NCI-H187 treated with DMSO at 0.1 percent for 48 hours (cell line): ENCODE data around the gene ANKRD55.
"Not testable (repeated sequence)": the region's sequence is repeated elsewhere in the genome, so short reads cannot be mapped to it uniquely, and the experiment has no call there.

Experiments
- DNase-seq: peaks from one replicate; lab custom pipeline; 2025; lab: John Stamatoyannopoulos, UW

Gene ANKRD55

DNA sequence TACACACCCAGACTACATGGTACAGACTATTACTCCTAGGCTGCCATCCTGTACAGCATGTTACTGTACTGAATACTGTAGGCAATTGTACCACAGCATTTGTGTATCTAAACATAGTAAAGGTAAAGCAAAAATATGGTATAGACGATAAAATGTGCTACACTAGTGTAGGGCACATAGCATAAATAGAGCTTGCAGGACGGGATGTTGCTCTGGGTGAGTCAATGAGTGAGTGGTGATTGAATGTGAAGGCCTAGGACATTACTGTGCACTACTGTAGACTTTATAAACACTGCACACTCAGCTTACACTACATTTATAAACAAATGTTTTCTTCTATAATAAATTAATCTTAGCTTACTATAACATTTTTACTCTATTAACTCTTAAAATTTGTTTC, 25.6 kb downstream of the ANKRD55 start:
- DNase-seq: no peak

DNA sequence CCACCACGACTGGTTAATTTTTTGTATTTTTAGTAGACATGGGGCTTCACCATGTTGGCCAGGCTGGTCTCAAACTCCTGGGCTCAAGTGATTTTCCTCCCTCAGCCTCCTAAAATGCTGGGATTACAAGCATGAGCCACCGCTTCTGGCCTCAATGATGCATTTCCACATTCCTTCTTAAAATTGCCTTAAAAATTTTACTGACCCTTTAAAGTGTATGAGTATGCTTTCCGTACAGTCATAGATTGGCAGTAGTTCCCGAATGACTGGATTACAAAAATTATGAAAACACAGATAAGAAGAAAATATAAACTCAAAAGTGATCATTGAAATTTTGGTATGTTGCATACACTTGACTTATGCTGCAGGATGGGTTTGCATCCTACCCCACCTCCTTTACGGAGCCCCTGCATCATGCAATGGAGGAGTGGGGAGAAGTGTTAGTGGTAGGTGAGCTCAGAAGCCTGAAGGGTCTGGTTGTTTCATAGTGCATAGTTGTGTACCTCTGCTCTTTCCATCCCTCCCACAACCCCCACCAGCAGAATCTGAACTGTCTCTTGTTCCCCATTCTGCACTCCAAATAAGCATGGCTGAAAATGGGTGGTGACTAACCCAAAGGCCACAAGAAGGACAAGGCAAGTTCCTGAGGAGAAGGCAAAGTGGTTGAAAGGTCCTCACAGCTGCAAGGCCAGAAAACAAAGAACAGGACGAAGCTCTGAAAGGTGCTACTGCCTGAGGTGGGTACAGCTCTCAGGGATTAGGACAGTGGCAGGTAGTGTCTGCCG, 26.8 kb downstream of the ANKRD55 start:
- no peak for DNase-seq

DNA sequence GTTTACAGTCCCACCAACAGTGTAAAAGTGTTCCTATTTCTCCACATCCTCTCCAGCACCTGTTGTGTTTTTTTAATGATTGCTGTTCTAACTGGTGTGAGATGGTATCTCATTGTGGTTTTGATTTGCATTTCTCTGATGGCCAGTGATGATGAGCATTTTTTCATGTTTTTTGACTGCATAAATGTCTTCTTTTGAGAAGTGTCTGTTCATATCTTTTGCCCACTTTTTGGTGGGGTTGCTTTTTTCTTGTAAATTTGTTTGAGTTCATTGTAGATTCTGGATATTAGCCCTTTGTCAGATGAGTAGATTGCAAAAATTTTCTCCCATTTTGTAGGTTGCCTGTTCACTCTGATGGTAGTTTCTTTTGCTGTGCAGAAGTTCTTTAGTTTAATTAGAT, 29.2 kb downstream of the ANKRD55 start:
- not testable (repeated sequence) for DNase-seq

DNA sequence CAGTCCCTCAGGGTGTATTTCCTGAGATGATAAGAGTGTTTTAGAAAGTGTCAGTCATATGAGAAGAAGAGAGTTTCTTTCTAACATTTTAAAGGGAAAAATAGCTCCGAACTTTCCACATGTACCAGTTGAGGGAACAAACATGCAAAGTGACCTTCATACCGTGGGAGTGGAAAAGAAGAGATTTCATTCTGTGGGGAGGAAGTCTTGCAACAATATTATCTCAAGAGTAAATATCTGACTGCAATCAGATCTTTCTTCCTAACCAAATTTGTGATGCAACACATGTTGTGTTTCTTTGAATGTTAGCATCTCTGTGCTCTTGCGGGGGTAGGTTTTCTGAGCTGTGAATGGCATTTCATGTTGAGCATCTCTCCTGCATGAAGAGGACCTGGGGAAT, 30.6 kb downstream of the ANKRD55 start:
- DNase-seq: no peak

DNA sequence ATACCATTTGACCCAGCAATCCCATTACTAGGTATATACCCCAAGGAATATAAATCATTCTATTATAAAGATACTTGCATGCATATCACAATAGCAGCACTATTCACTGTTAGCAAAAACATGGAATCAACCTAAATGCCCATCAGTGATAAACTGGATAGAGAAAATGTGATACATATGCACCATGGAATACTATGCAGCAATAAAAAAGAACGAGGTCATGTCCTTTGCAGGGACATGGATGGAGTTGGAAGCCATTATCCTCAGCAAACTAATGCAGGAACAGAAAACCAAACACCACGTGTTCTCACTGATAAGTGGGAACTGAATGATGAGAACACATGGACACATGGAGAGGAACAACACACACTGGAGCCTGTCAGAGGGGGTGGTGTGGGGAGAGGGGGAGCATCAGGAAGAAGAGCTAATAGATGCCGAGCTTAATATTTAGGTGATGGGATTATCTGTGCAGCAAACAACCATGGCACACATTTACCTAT, 31.3 kb downstream of the ANKRD55 start:
- not testable (repeated sequence) for DNase-seq

DNA sequence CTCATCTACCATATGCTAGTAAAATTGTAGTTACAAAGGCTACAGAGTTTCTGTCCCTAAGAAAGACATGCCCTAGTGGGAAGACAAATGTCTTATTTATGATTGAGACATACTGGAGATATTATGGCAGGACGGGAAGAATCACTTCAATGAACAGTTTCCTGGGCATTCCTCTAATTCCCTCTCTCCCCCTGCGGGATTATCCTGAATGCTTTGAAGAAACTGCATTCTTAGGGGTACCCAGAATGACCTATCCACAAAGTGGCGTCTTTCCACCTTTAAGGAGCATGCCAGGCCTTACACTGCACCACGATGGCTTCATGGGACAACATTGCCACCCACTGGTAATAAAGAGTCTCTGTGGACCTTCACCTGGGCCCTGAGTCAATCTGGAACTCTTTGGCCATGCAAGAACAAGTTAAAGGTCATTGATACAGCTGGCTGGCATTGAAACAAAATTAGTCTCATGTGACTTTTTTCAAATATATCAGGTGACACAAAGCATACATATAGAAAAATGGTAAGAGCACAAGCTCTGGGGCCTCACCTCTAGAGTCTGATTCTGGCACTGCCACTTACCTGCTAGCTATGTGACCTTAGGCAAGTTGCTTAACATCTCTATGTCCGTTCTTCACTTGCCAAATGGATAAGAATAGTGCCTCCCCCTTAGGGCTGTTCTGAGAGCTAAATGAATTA, 32.0 kb downstream of the ANKRD55 start:
- DNase-seq: peak; percentile 14

DNA sequence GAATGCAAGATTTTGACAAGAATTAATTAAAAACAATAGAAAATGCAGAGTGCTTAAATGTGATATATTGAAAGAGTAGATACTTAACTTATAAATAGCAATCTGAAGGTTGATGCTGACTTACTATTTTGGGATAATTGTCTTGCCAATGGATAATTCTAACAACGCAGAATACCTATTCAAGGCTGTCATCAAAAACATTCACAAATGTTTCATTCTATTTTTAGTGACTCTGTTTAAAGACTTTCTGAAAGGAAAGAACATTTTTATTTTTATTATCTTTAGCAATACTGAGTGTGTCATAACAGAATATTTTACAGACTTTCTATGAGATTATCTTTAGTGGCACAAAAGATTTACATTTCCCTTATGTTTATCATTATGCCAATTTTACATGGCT, 38.1 kb downstream of the ANKRD55 start:
- no peak for DNase-seq

DNA sequence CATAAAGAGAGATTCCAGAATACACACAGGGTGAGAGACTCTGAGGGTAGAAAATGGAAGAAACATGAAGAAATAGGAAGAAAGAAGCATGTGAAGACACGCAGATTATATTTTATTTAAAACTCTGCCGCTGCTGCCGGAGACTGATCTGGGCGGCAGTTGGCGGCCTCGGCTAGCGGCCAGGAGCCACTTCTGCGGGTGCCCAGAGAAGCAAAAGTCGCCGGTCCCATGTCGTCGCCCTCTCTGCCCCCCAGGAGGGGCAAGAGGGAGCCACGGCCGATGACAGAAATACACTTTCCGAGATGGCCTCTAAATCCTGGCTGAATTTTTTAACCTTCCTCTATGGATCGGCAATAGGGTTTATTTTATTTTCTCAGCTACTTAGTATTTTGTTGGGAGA, 40.9 kb downstream of the ANKRD55 start:
- no peak for DNase-seq

DNA sequence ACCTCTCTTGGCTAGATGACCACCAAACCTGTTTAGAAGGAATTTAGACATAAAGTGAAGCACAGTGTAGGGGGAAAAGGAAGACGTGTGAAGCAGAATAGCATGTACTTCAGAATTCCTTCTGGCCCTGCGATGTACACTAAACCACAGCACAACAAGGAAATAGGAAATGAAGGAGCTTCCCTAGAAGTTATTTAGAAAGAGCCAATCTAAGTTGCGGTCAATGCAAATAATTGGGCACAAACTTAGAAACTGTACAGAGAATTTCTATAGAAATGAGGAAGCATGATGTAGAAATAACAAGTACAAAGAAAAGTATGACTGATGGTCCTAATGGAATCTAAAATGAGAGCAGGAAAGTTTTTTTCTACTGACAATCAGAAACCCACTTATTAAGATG, 41.5 kb downstream of the ANKRD55 start:
- DNase-seq: no peak

DNA sequence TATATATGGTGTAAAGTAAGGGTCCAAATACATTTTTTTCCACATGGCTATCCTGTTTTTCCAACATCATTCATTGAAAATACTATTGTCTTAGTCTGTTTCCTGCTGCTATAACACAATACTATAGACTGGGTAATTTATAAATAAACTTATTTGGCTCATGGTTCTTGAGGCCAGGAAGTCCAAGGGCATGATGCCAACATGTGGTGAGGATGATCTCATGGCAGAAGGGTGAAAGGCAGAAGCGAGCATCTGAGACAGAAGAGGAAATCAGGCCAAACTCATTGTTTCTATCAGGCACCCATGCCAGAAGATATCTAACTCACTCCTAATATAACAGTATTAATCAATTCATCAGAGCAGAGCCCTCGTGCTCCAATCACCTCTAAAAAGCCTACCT, 42.6 kb downstream of the ANKRD55 start:
- DNase-seq: no peak

DNA sequence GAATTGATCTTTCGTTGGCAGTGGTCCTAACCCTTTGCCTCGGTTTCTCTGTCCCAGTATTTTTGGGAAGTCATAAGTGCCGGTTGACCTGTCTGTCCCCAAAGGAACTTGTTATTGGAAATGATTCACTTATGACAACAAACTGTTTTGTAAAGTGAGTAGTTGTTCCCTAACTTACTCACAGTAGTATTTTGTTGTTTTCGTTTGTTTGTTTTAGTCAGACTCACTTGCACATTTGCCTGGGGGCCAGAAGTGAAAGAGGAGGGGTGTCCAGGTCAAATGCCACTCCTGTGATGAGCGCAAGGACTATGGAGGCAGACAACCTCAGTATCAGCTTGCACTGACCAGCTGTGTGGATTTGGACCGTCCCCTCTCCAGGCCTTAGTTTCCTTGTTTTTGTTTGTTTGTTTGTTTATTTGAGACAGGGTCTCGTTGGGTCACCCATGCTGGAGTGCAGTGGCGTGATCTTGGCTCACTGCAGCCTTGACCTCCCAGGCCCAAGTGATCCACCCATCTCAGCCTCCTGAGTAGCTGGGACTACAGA, 47.3 kb downstream of the ANKRD55 start:
- no peak for DNase-seq

DNA sequence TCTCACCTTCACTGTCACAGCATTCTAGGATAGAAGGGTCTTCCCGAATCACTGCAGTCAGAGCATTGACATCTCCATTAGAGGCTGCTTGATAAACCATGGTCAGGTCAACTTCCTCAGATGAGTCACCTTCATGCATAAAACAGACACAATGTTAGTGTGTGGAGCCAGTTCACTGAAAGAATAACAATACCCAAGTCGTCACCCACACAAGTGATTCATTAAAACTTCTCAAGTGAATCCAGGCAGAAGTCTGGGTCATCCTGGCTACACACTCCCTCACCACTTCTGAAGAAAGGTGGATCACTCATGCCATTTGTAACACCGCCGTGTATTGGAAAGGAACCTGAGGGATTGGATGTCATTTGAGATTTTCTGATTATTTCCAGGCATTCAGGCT, 49.6 kb downstream of the ANKRD55 start:
- no peak for DNase-seq

DNA sequence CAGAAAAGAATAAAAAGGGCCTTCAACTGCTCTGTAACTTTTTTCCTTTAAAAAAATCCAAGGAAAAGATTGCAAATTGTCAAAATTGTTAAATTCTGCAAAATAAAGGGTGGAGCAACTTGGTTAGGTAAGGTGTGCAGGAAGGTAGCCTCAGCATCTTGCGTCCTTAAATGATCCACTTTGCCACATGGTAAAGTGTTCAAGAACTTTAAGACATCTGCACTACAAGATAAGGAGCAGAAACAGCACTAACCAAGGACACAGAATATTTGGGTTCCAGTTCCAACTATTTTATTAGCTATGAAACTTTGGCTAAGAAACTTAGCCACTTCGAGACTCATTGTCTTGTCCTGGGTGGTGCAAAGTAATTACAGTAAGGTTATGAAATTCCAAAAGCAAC, 53.7 kb downstream of the ANKRD55 start:
- no peak for DNase-seq

DNA sequence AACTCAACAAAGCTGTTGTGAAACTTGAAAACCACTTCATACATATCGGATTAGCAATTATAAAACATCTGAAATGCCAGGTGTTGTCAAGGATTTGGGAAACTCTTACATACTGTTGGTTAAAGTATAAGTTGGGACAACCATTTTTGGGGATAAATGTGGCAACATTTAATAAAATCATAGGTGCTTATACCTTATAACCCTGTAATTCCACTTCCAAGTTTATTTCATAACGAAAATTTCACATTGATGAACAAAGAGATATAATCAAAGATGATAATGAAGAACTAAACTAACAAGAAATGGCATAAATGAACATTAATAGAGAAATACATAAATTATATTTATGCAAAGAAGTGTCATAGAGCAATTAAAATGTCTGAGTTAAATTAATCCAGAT, 54.3 kb downstream of the ANKRD55 start:
- no peak for DNase-seq

DNA sequence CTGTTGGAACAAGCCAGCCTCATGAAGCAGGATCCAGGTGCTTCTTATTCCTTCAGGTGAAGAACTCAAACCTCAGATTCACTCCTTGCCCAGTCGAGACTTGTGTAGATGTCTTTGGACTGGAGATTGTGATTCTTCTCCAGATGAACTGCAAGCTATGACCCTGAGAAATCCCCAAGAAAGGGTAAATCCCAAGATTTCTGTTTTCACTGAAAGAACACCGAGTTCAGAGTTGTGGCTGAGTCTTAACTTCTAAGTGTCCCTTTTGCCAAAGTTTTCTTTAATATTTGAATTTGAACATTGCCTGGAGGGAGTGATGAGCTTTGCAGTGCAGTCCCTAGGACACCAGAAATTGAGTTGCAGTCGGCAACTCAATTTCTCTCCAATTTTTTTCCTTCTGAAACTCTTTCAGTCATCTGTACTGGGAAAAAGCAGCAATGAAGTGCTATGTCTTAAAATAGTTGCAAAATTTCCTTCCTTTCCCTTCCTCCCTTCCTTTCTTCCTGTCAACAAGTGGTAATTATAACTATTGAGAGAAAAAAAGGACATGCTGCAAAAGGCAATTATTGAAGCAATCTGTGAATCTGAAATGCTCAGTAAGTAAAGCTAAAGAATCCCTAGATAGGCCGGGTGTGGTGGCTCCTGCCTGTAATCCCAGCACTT, 56.1 kb downstream of the ANKRD55 start:
- no peak for DNase-seq

DNA sequence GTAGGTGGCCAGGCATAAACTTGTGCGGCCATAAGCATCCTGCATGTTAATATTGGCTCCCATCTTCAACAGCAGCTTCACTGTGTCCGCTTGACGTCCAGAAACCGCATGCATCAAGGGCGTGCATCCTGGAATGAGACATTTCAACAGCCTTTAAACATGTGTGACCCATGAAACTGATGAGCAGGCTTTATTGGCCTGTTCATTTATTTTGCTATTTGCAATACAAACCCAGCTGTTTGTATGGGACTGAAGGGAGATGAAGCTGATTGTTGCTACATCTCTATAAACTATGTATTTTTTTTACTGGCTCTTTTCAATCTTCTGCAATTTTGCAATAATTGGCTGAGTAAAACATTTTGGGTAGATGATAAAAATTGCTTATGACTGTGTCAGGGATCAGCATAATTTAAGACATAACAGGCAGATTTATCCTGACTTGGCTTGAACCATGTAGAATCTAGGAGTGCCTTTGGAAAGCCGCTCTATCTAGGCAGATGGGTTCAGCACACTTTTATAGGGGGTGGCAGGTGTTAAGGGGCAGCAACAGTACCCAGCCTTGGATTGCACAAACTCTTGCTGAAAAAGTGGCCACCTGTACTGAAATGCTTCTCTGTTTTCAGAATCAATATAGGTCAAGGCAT, 56.9 kb downstream of the ANKRD55 start:
- DNase-seq: no peak

DNA sequence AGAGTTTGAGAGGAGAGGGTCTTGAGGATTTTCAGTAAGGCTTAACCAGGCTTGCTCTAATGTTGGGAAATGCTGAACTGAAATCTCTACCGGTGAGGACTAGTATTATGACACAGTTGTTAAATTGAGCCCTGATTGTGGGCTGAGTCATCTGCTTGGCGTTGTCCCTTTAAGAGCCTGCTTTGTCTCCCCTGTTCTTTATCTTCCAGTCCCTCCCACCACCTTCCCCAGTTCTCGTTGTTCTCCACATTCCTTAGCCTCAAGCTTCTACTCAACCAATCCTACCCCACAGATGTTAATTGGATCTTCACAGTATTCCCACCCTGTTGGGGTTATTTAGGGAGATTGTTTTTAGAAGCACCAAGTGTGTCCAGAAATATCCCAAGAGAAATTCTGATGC, 57.6 kb downstream of the ANKRD55 start:
- no peak for DNase-seq

DNA sequence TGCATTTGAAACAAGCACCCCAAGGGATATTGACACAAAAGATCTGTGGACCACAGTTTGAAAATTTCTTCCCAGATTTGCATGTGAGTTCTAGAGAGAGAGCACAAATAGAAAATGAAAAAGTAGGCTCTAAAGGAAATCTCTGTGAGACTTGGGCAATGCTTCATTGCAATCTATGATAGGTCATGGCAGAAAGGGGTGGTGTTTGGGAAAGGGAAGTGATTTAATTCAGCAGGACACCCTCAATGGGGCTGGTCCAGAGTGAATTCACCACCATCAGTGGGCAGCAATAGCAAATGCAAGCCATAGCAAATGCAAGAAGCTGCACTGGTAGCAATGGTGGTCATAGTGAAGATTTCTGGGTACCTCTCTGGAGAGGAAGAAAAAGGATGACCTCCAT, 58.1 kb downstream of the ANKRD55 start:
- no peak for DNase-seq

DNA sequence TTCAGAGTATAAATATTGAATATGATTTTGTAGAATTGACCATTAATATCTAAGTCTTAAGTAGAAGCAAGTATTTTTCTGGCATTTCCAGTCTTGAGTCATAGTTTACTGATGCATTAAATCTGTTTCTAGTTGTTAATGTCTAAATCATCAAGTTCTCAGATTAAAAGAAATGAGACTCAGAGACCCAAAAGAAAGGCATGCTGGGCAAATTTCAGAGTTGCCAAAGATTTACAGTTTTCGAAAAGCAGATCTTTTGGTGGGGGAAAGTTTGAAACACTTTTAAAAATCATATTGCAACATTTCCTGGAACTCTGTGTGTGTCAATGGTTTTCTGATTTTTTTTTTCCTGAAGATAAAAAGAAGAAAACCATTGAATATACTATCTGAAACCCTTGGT, 60.9 kb downstream of the ANKRD55 start:
- no peak for DNase-seq

DNA sequence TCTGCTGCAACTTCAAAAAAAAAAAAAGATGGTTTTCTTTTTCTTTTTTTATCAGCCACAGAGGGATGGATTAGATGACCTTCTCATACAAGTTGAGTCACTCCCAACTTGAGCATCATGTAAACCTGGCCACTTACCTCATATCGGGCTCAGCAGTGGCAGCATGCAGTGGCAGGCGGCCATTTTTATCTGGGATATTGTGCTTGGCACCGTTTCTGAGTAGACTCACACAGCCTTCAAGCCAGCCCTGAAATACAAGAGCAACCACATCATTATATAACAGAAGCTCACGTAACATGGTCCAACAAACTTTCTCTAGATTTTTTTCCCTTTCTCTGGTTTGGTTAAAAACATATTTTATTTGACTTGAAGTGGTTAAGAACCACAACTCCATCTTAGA, 62.6 kb downstream of the ANKRD55 start:
- no peak for DNase-seq

DNA sequence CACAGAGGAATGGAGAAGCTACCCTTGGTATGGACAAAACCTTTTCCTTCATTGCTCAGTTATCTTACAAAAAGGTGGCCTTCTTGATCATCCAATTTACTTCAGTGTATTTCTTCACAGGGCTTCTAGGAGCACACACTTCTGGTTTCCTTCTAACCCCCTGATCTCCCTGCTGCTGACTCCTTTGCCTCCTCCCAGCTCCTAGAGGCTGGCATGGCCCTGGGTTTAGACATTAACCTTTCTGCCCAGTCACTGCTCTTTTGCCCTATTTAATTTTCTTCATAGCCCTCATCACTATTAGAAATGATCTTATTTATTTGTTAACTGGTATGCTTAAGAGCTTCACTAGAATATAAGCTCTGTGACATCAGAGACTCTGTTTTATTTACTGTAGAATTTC, 63.2 kb downstream of the ANKRD55 start:
- no peak for DNase-seq

DNA sequence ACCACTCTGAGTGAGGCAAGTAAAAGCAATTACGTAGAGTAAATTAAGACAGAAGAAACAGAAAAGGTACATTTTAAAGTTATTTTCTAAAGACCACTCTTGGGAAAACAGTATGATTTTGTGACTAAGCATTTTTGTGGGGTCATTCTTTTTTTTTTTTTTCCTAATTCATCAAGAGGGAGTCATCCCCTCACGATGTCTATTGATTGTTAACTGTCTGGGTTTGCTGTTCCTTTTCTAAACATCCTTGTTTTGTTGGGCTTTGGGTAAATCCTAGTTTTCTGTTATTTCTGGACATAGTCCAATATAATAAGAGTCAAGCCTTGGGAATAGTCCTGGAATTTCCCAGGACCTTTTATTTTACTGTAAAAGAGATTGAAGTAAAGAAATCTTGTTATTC, 63.8 kb downstream of the ANKRD55 start:
- no peak for DNase-seq
